NCI-H2171 treated with DMSO at 0.1 percent for 48 hours (cell line): ENCODE data around the gene FHOD3.

Experiments used
- DNase-seq: peaks from one replicate; lab custom pipeline; 2025; lab: John Stamatoyannopoulos, UW

FHOD3 gene

DNA sequence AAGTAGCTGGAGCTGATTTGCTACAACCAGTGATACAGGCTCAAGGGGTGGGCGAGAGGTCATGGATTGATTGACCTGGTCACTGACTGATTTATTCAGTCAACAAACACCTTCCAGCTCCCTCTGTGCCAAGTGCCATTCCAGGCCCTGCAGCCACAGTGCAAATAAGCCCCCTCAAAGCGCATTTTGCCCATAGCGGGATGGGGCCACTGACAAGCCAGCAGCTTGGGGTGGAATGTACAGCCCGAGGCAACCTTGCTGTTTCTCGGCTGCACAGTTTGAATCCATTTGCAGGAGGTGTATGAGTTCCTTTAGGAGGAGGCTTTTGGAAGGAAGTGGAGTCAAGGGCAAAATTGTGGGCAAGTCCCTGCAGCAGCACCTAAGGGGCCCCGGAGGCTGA is 296.1 kb downstream of the FHOD3 start:
- no peak for DNase-seq

DNA sequence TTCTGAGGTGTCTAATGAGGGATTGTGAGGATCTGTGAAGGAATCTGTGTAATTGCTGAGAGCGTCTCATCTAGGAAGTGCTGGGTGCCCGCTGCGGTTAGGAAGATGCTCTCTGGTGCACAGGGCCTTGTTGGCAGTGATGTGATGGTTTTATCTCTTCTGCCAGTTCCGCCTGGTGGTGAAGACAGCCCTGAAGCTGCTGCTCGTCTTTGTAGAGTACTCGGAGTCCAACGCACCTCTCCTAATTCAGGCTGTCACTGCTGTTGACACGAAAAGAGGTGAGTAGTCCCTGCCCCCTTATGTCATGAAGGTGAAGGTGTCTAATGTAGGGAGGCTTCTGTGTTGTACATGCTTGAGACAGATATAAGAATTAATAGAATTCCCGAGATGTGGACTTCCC is 297.1 kb downstream of the FHOD3 start:
- no peak for DNase-seq

- DNase-seq: no peak
These were observed 297.7 kb downstream of the FHOD3 start for GRCh38 chr18:36595046-36595817.

- no peak for DNase-seq
These were observed 298.3 kb downstream of the FHOD3 start for GRCh38 chr18:36595818-36596215.

DNA sequence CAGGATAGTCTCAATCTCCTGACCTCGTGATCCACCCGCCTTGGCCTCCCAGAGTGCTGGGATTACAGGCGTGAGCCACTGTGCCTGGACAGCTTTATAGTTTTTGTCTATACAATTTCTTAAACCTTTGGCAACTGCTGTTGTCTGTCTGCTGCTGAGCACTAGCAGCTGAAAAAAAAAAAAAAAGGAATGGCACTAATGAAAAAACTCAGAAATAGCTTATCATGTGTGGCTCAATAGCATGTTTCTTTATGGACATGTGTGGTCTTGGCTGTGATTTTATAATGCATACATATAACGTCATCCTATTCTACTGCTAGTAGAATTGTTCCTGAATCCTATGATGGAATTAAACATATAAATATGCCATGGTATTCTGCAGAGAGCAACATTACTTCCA is 300.1 kb downstream of the FHOD3 start:
- no peak for DNase-seq

DNA sequence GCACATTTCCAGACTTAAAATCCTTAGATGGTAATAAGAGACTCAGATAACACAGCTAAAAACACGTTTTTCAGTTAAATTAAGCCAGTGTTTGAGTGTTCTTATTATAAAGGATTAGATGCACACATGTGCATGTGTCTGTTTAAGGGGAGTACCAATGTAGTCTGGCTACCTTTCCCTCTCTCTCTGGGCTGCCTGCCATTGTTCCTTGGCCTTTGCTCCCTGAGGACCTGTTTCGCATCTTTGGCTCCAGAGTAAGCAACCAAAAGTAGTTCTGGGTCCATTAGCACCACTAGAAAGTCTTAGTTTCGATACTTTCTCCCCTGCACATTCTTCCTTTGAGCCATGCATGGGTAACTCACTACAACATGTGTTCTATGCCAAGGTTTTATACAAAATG is 303.0 kb downstream of the FHOD3 start:
- DNase-seq: no peak

- DNase-seq: no peak
These were observed 303.8 kb downstream of the FHOD3 start for GRCh38 chr18:36601316-36601715.

GRCh38 chr18:36602071-36602470 is 304.6 kb downstream of the FHOD3 start:
- DNase-seq: no peak

DNA sequence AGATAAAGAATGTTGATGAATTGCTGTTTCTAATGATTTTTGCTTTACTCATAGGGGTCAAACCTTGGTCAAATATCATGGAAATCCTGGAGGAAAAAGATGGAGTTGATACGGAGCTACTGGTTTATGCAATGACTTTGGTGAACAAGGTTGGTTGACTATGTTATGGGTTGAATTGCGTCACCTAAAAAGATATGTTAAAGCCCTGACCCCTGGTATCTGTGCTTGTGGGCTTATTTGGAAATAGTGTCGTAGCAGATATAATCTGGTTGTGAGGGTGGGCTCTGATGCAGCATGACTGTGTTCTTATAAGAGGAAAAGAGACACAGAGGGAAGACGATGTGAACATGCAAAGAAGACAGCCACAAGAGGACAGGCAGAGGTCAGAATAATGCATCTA is 305.1 kb downstream of the FHOD3 start:
- no peak for DNase-seq

DNA sequence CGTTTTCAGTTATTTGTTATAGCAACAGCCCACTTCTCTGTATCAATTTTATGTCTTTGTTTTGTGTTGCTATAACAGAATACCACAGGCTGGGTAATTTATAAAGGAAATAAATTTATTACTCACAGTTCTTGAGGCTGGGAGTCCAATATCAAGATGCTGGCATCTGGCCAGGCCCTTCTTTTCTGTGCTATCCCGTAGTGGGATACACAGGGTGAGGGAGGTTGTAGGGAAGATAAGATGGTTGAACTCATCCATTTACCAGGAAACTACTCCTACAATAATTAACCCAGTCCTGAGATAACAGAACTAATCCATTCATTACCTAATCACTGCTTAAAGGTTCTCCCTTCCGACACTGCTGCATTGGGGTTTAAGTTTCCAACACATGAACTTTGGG is 310.6 kb downstream of the FHOD3 start:
- DNase-seq: no peak

GRCh38 chr18:36610258-36610657 is 312.7 kb downstream of the FHOD3 start:
- DNase-seq: no peak

- no peak for DNase-seq
These were observed 313.1 kb downstream of the FHOD3 start for GRCh38 chr18:36610661-36611060.

GRCh38 chr18:36613069-36613468 is 315.6 kb downstream of the FHOD3 start:
- DNase-seq: no peak

DNA sequence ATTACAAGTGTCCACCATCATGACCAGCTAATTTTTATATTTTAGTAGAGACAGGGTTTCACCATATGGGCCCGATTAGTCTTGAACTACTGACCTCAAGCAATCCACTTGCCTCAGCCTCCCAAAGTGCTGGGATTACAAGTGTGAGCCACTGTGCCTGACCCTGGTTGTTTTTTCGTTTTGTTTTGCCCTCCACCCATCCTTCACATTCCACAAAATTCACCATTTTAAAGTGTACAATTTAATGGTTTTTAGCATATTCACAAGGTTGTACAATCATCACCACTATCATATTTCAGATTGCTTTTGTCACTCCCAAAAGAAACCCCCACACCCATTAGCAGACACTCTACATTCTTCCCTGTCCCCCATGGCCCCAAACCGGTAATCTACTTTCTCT is 316.3 kb downstream of the FHOD3 start:
- no peak for DNase-seq

- DNase-seq: peak; percentile 11
These were observed 323.3 kb downstream of the FHOD3 start for GRCh38 chr18:36620788-36621187.

- DNase-seq: no peak
These were observed 325.1 kb downstream of the FHOD3 start for GRCh38 chr18:36622610-36623009.

GRCh38 chr18:36623091-36623490 is 325.6 kb downstream of the FHOD3 start:
- no peak for DNase-seq

DNA sequence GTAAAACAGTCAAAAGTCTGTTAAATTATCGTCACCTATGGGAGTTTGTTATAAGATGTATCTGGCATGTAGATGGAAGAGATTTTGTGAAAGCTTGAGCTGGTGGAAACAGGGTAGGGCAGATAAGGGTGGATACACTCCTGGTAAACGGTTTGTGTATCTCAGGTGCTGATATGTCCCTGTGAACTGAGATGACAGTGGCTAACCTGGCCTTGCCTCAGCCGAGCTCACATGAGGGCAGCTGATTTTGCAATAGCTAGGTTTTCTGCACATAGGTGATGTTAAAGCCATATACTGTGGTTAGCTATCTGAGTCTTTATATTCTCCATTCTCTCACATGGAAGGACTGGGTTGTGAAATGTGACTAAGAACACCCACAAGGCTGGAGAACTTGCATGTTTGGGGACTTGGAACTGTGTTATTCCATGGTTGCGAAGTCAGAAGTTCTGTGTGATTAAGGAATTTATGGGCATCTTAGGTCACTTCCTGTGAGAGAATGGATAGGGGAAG is 326.2 kb downstream of the FHOD3 start:
- no peak for DNase-seq

DNA sequence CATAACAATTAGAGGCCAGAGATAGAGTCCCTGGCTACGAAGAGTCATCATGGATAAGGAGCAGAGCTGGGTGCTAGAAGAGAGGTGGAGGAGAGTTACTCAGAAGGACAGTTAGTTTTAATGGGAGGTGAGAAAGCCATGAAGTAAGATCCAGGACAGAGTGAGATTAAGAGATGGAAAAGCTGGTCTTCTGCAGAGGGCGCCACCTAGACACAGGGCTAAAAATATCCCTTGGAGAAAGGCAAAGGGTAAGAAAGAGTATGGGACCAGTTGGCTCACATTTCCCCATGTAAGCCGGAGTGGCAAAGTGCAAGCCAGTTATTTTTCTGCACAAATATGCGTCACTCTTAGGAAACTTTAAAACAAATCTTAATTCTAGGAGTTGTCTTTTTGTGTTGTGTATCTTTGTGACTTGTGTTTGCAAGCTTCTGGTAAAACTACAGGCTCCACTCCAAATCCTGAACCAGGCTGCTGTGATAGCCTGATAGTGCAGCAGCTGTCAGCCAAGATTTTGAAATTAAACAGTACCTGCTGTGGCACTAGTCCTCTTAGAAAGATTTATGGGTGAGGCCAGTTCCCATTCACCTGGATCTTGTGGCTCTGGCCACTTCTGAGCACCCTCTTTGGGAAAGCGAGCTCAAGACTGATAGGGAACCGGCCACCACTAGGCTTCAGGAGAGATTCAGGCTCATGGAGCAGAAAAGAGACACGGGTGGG is 327.1 kb downstream of the FHOD3 start:
- no peak for DNase-seq

- DNase-seq: no peak
These were observed 327.9 kb downstream of the FHOD3 start for GRCh38 chr18:36625386-36625785.

GRCh38 chr18:36627637-36628036 is 330.1 kb downstream of the FHOD3 start:
- peak; percentile 8 for DNase-seq

- DNase-seq: no peak
These were observed 331.1 kb downstream of the FHOD3 start for GRCh38 chr18:36628435-36629137.

DNA sequence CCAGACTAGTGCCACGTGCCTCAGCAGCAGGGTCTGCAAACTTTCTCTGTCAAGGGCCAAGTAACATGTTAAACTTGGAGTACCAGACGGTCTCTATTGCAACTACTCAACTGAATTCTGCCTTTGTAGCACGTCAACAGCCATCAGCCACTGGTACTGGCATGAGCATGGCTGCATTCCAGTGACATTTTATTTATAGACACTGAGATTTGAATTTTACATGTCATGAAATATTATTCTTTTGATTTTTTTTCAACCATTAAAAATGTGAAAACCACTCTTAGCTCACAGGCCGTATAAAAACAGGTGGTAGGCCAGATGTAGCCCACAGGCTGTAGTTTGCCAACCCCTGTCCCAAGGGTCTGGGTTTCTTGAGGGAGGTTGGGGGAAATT is 331.6 kb downstream of the FHOD3 start:
- peak; percentile 80 for DNase-seq
